ENCODE results near the gene CENPX. TPM values are rescaled to one million over a fixed set of nuclear protein-coding genes. Genes with fewer than 3 reads are reported as not detected.

The CENPX gene
- total and polyA plus RNA-seq, 2 of the 13 experiments (the other 11 are each of a cell fraction or from before 2014, with no cell fraction given): 92.7 to 170 TPM

- TF ChIP-seq HNF1A (IDR thresholded peaks at IDR 0.05; ENCODE audit: low read depth): no peak
- peak; percentile 51; the same call in 1 of the 2 replicates for TF ChIP-seq HNF1A (CRISPR knock-in tag; IDR thresholded peaks at IDR 0.05; ENCODE audit: borderline replicate concordance)
- peak; percentile 21; the same call in 1 of the 2 replicates for TF ChIP-seq ZNF772 (CRISPR knock-in tag; IDR thresholded peaks at IDR 0.05)
- peak; percentile 85; the same call in 1 of the 2 replicates for TF ChIP-seq ZNF550 (CRISPR knock-in tag; IDR thresholded peaks at IDR 0.05; ENCODE audit: borderline replicate concordance)
- TF ChIP-seq ZNF275 (CRISPR knock-in tag; IDR thresholded peaks at IDR 0.05; ENCODE audit: borderline replicate concordance): peak; percentile 90
- peak; percentile 28; the same call in 1 of the 2 replicates for TF ChIP-seq KDM2A (CRISPR knock-in tag; IDR thresholded peaks at IDR 0.05; ENCODE audit: borderline replicate concordance, low read depth)
- TF ChIP-seq KAT2B (IDR thresholded peaks at IDR 0.05; ENCODE audit: borderline replicate concordance, low read depth, low read length): no peak
- TF ChIP-seq NR2F2 (IDR thresholded peaks at IDR 0.05; ENCODE audit: borderline replicate concordance, low read depth): peak; percentile 17; the same call in 1 of the 2 replicates
- peak; percentile 43; the same call in 1 of the 2 replicates for TF ChIP-seq ZNF777 (CRISPR knock-in tag; IDR thresholded peaks at IDR 0.05)
- TF ChIP-seq HMG20B (CRISPR knock-in tag; conservative IDR thresholded peaks at IDR 0.05): no peak; the same call in 1 of the 2 replicates
- no peak for TF ChIP-seq POLR2AphosphoS2 (IDR thresholded peaks at IDR 0.05; ENCODE audit: low read depth, low read length)
- TF ChIP-seq HOXA3 (CRISPR knock-in tag; IDR thresholded peaks at IDR 0.05): peak; percentile 64; the same call in 1 of the 2 replicates
- peak; percentile 67; the same call in 1 of the 2 replicates for TF ChIP-seq ZNF12 (CRISPR knock-in tag; IDR thresholded peaks at IDR 0.05)
- TF ChIP-seq CBFB (CRISPR knock-in tag; IDR thresholded peaks at IDR 0.05): peak; percentile 78; the same call in 1 of the 2 replicates
- peak; percentile 56 for TF ChIP-seq ZEB1 (IDR thresholded peaks at IDR 0.05; ENCODE audit: insufficient replicate concordance, low read depth)
- peak; percentile 7; the same call in 1 of the 2 replicates for TF ChIP-seq BCL6 (CRISPR knock-in tag; IDR thresholded peaks at IDR 0.05)
- TF ChIP-seq HES4 (CRISPR knock-in tag; IDR thresholded peaks at IDR 0.05; ENCODE audit: borderline replicate concordance): peak; percentile 52
- peak; percentile 87; the same call in 1 of the 2 replicates for TF ChIP-seq ZNF782 (CRISPR knock-in tag; IDR thresholded peaks at IDR 0.05; ENCODE audit: borderline replicate concordance)
- no peak for TF ChIP-seq ZNF337 (CRISPR knock-in tag; IDR thresholded peaks at IDR 0.05; ENCODE audit: borderline replicate concordance, low read depth)
- TF ChIP-seq KLF15 (CRISPR knock-in tag; IDR thresholded peaks at IDR 0.05; ENCODE audit: borderline replicate concordance): peak; percentile 76
- peak; percentile 77 for TF ChIP-seq HDAC1 (CRISPR knock-in tag; IDR thresholded peaks at IDR 0.05)
- TF ChIP-seq MTA1 (CRISPR knock-in tag; IDR thresholded peaks at IDR 0.05; ENCODE audit: borderline replicate concordance): peak; percentile 75; the same call in 1 of the 2 replicates
- TF ChIP-seq KMT2B (CRISPR knock-in tag; IDR thresholded peaks at IDR 0.05): peak; percentile 6; the same call in 1 of the 2 replicates
- TF ChIP-seq PAWR (CRISPR knock-in tag; IDR thresholded peaks at IDR 0.05; ENCODE audit: borderline replicate concordance): 0 out of 2 replicates have a peak, but pooled peaks have one; percentile 39
Measured at GRCh38 chr17:82022310-82022980, at the start of gene CENPX (continued).

Data from HepG2 (cell line).